ENCODE results near the gene UFC1. TPM values are rescaled to one million over a fixed set of nuclear protein-coding genes. Genes with fewer than 3 reads are reported as not detected.

Gene UFC1
- total and polyA plus RNA-seq, 2 experiments from 2014 or later: 105 to 119 TPM

- H3K4me1 ChIP-seq (ENCODE audit: insufficient read depth): peaks cover 11% of the 10 kb centered on the region
- 96% methylated on average over 10 of the region's 10 CpGs for WGBS (ENCODE audit: low lambda C conversion rate, missing lambda C conversion rate)
Observed at GRCh38 chr1:161162806-161163205, 9.0 kb downstream of the UFC1 start.

DNA sequence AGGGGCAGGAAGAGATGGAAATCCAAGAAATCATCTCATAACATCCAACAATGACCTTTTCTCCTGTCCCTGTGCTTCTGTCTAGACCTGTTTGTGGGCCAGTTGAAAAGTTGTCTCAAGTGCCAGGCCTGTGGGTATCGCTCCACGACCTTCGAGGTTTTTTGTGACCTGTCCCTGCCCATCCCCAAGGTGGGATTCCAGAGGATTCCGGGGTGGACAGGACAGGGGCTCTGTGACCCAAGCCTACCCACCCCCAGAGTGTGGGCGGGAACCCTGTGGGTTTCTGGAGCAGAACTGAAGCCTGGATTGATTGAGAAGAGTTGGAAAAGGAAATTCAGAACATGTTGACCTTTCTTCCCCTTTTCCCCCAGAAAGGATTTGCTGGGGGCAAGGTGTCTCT, 10.0 kb downstream of the UFC1 start:
- H3K27ac ChIP-seq: no peak overlapping the region
- no peak overlapping the region for H2AFZ ChIP-seq
- no peaks in the 10 kb centered on the region for H4K20me1 ChIP-seq (ENCODE audit: insufficient read depth, poor library complexity, severe bottlenecking)
- peaks cover 21% of the 10 kb centered on the region for H3K79me2 ChIP-seq
- H3K9me2 ChIP-seq (replicated peaks; ENCODE audit: insufficient read depth): no peaks in the 10 kb centered on the region
- no peak for DNase-seq (ENCODE audit: low spot score)
- H3K4me1 ChIP-seq (ENCODE audit: insufficient read depth): peaks cover 11% of the 10 kb centered on the region
- no peak for TF ChIP-seq EZH2 (IDR thresholded peaks at IDR 0.05; ENCODE audit: borderline replicate concordance)
- TF ChIP-seq EZH2phosphoT487 (IDR thresholded peaks at IDR 0.05; ENCODE audit: low read depth, severe bottlenecking, unreplicated experiment): no peak
- no peak for TF ChIP-seq CTCF (IDR thresholded peaks at IDR 0.05; ENCODE audit: poor library complexity)
- H3K4me2 ChIP-seq: no peak overlapping the region
- 95% methylated on average over 5 of the region's 5 CpGs for WGBS (ENCODE audit: low lambda C conversion rate, missing lambda C conversion rate)
- no peak overlapping the region for H3K4me3 ChIP-seq
- no peaks in the 10 kb centered on the region for H3K9me3 ChIP-seq (ENCODE audit: low read depth)
- no peaks in the 10 kb centered on the region for H3K27me3 ChIP-seq
- H3K36me3 ChIP-seq (replicated peaks; ENCODE audit: insufficient read depth, low read depth): no peaks in the 10 kb centered on the region

More at GRCh38 chr1:161162806-161163205, 9.0 kb downstream of the UFC1 start:
- Histone ChIP-seq H3K4me2 (no peak overlapping the region), H3K27me3 (no peaks in the 10 kb centered on the region), H3K36me3 (replicated peaks; ENCODE audit: insufficient read depth, low read depth) (no peaks in the 10 kb centered on the region), H3K27ac (no peak overlapping the region), H4K20me1 (ENCODE audit: insufficient read depth, poor library complexity, severe bottlenecking) (no peaks in the 10 kb centered on the region), H3K9me2 (replicated peaks; ENCODE audit: insufficient read depth) (no peaks in the 10 kb centered on the region), H2AFZ (no peak overlapping the region), H3K9me3 (ENCODE audit: low read depth) (no peaks in the 10 kb centered on the region), H3K4me3 (no peak overlapping the region), H3K79me2 (peaks cover 21% of the 10 kb centered on the region)
- TF ChIP-seq CTCF (IDR thresholded peaks at IDR 0.05; ENCODE audit: poor library complexity) (no peak), EZH2phosphoT487 (IDR thresholded peaks at IDR 0.05; ENCODE audit: low read depth, severe bottlenecking, unreplicated experiment) (no peak), EZH2 (IDR thresholded peaks at IDR 0.05; ENCODE audit: borderline replicate concordance) (no peak)
- no peak for DNase-seq (ENCODE audit: low spot score)

DNA sequence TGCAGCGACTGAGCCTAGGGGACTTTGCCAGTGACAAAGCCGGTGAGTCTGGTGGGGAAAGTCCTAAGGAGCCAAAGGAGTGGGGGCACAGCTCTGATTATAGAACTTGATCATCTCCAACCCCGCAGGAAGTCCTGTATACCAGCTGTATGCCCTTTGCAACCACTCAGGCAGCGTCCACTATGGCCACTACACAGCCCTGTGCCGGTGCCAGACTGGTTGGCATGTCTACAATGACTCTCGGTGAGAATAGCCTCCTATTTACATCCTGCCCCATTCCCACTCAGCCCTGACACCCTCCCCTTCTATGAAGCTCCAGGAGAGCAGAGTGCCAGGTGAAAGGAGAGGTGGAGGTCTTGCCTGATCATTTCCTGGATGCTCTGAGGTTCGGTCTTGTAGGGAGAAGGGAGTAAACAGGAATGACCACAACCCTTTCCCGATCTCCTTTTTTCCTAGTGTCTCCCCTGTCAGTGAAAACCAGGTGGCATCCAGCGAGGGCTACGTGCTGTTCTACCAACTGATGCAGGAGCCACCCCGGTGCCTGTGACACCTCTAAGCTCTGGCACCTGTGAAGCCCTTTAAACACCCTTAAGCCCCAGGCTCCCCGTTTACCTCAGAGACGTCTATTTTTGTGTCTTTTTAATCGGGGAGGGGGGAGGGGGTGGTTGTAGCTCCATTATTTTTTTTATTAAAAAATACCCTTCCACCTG, 11.3 kb downstream of the UFC1 start:
- H3K4me3 ChIP-seq: peak overlapping the region; percentile 23
- H3K79me2 ChIP-seq: peaks cover 15% of the 10 kb centered on the region
- no peak overlapping the region for H2AFZ ChIP-seq
- 72% methylated on average over 14 of the region's 14 CpGs for WGBS (ENCODE audit: low lambda C conversion rate, missing lambda C conversion rate)
- TF ChIP-seq CTCF (IDR thresholded peaks at IDR 0.05; ENCODE audit: poor library complexity): no peak
- TF ChIP-seq EZH2phosphoT487 (IDR thresholded peaks at IDR 0.05; ENCODE audit: low read depth, severe bottlenecking, unreplicated experiment): no peak
- TF ChIP-seq EZH2 (IDR thresholded peaks at IDR 0.05; ENCODE audit: borderline replicate concordance): no peak
- H4K20me1 ChIP-seq (ENCODE audit: insufficient read depth, poor library complexity, severe bottlenecking): no peaks in the 10 kb centered on the region
- H3K4me2 ChIP-seq: peak overlapping the region; percentile 74
- no peaks in the 10 kb centered on the region for H3K27me3 ChIP-seq
- H3K9me2 ChIP-seq (replicated peaks; ENCODE audit: insufficient read depth): no peaks in the 10 kb centered on the region
- H3K27ac ChIP-seq: peak overlapping the region; percentile 85
- H3K9me3 ChIP-seq (ENCODE audit: low read depth): no peaks in the 10 kb centered on the region
- H3K4me1 ChIP-seq (ENCODE audit: insufficient read depth): peaks cover 11% of the 10 kb centered on the region
- DNase-seq (ENCODE audit: low spot score): no peak
- H3K36me3 ChIP-seq (replicated peaks; ENCODE audit: insufficient read depth, low read depth): no peaks in the 10 kb centered on the region

All from hepatocyte (in vitro differentiated cells).